GM18870 (cell line): ENCODE data around the gene MAU2.
"Not testable (repeated sequence)": the region's sequence is repeated elsewhere in the genome, so short reads cannot be mapped to it uniquely, and the experiment has no call there.

Experiments used
- ATAC-seq: cut with Tn5 transposase; IDR thresholded peaks from one replicate; pipeline ENCODE4 v1.9.1; 2021; ENCODE audit warnings: moderate library complexity; ENCODE audit not compliant: unreplicated experiment

MAU2 gene

DNA sequence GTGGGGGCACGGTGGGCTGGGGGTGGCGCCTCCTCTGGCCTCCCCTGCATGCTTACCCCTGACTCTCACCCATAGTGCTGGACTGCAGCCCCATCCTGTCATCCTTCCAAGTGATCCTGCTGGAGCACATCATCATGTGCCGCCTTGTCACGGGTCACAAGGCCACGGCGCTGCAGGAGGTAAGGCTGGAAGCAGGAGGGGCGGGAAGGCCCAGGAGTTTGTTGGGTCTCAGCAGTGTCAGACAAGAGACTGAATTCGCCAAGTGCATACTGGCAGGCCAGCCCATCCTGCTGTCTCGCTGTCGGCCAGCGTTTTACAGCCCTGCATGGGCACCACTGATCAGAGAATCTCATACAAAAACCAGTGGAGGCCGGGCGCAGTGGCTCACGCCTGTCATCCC lies 23.1 kb downstream of the MAU2 start:
- no peak for ATAC-seq

- ATAC-seq, result no peak
These were observed 24.6 kb downstream of the MAU2 start for GRCh38 chr19:19345232-19345631.

DNA sequence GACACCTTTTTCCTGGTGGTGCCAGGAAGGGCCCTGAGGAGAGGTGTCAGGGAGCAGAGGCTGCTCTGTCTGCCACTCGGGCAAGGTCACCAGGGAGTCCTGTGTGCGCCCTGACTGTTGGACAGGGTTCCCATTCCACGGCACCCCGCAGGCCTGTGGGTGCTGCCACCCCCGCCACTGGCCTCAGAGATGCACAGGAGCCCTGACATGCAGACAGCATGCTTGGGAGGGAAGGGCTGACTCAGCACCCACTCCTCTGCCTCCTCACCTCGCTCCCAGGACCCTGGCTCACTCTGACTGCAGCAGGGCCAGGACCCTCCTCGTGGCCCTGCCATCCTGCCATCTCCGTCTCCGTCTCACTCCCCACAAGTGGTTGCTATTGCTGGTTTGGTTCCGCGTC lies 25.3 kb downstream of the MAU2 start:
- ATAC-seq, result no peak

DNA sequence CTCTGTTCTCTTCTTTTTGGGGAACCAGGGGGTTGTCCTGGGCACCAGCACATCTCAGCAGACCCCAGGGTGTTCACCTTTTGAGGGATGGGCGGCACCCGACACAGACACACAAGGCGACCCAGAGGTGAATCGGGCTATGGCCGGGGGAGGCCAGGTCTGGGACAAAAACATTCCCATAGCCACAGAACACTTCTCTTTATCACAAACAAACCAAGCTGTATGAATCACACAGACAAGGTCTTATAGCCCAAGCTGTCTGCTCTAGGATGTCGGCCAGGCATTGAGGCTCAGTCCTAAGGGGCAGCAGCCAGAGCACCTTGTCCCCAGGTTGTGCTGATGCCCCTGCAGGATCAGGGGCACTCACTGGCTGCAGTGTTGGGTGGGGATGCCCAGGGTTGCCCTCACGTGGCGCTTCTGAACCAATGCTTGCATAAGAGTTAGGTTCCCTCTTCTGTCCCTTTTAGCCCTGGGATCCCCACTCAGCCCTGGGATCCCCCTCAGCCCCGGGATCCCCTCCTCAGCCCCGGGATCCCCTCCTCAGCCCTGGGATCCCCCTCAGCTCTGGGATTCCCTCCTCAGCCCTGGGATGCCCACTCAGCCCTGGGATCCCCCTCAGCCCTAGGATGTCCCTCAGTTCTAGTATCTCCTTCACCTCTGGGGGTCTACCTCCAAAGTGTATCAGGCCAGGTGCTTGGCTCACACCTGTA lies 26.9 kb downstream of the MAU2 start:
- ATAC-seq, result no peak

GRCh38 chr19:19348266-19348665 lies 27.6 kb downstream of the MAU2 start:
- ATAC-seq, result no peak

GRCh38 chr19:19349365-19349764 lies 28.7 kb downstream of the MAU2 start:
- no peak for ATAC-seq

- not testable (repeated sequence) for ATAC-seq
These were observed 30.1 kb downstream of the MAU2 start for GRCh38 chr19:19350756-19351155.

GRCh38 chr19:19352823-19353222 lies 32.2 kb downstream of the MAU2 start:
- ATAC-seq, result no peak

- ATAC-seq, result no peak
These were observed 33.4 kb downstream of the MAU2 start for GRCh38 chr19:19354007-19354406.

- no peak for ATAC-seq
These were observed 34.3 kb downstream of the MAU2 start for GRCh38 chr19:19354932-19355331.

- no peak for ATAC-seq
These were observed 35.0 kb downstream of the MAU2 start for GRCh38 chr19:19355606-19356139.

GRCh38 chr19:19356500-19356899 lies 35.9 kb downstream of the MAU2 start:
- no peak for ATAC-seq

DNA sequence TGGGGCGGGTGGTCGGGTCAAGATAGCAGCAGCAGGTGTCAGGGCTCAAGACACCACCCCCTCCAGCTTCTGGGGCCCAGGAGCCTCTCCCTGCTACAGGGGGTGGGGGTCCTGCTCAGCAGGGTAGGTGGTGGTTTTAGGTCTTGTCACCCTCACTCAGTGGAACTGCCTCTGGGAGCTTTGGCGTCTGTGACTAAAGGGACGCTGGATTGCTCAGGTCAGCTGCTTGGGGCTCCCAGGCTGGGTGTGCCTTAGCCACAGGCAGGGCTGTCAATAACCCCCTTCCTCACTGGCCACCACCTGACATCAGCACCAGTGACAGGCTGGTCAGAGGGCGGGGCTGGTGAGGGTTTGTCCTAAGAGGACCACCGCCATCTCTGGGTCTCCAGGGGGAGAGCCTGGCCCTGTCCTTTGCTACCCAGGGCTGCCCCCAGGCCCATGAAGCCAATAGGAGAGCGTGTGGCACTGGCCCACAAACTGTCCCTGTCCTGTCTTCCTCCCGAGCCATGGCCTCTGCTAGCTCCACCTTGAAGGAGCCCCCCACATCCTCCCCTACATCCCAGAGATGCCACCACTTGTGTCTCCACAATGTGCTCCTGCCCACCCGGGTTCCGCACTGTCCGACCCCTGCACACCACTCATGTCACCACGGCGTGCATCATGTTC lies 36.4 kb downstream of the MAU2 start:
- ATAC-seq, result no peak

GRCh38 chr19:19361075-19361594 lies 40.5 kb downstream of the MAU2 start:
- ATAC-seq, result peak; percentile 67

GRCh38 chr19:19362075-19362474 lies 41.4 kb downstream of the MAU2 start:
- no peak for ATAC-seq

- ATAC-seq, result no peak
These were observed 46.1 kb downstream of the MAU2 start for GRCh38 chr19:19366434-19367396.

GRCh38 chr19:19368087-19368486 lies 47.5 kb downstream of the MAU2 start:
- ATAC-seq, result no peak

GRCh38 chr19:19371059-19371458 lies 50.4 kb downstream of the MAU2 start:
- ATAC-seq, result no peak

GRCh38 chr19:19372656-19373416 lies 52.2 kb downstream of the MAU2 start:
- ATAC-seq, result no peak

GRCh38 chr19:19379527-19379926 lies 58.9 kb downstream of the MAU2 start:
- no peak for ATAC-seq
